ENCODE measurements around the gene KAZALD1. TPM values are rescaled to one million over a fixed set of nuclear protein-coding genes. Genes with fewer than 3 reads are reported as not detected.

KAZALD1 gene
- total and polyA plus RNA-seq, 2 donors (not counting 1 experiment from before 2014, with no cell fraction given), result 0.34 to 0.37 TPM

DNA sequence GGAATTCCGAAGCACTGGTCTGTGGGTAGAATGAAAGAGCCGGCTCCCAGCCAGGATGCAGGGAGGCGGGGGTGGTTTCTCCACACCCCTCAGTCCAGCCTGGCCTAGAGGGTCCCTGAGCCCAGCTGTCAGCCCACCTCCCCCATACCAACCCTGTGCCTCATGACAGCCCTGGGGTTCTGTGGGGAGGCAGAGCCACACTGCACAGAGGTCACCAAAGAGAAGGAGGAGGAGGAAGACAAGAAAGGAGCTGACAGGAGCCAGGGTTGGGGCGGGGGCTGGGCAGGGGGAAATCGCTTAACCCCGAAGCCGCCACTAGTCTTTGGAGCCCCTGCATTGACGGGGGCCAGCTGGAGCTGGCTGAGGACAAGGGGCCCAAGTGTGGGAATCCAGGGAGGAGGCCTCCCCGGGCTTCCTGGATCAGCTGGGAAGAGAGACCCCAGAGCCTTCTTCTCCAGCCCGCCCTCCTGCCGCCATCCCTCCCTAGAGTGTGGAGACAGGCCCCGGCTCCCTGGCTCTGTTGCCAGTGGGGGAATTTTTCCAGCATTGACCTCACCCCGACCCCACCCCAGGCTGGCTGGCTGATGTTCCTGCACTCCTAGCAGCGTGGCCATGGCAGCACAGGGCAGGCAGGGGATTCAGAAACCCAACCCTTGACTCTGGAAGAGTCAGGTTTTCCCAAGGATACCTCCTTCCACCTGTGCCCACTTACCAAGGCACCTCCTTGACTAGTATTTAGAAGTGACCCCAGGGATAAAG, 32.5 kb downstream of the KAZALD1 start:
- H3K4me1 Mint-ChIP-seq, result peaks cover 2% of the 10 kb centered on the region
- Histone ChIP-seq H3K27ac (ENCODE audit: low read length in 2 of 2) (no peak overlapping the region), H3K4me3 (ENCODE audit: control extremely low read depth in 1 of 5, extremely low read depth in 1 of 5, insufficient read depth in 1 of 5, low read depth in 2 of 5, low read length in 4 of 5) (no peak overlapping the region), H3K36me3 (replicated peaks in 1 of 2; ENCODE audit: control extremely low read depth in 1 of 2, control insufficient read depth in 1 of 2, extremely low read depth in 1 of 2, insufficient read depth in 2 of 2, low read length in 1 of 2) (no peaks in the 10 kb centered on the region), H4K20me1 (ENCODE audit: control insufficient read depth, insufficient read depth, low read length, poor library complexity, severe bottlenecking) (no peaks in the 10 kb centered on the region), H2AFZ (ENCODE audit: insufficient read depth, low read depth, low read length, poor library complexity, severe bottlenecking) (no peak overlapping the region), H3K4me1 (ENCODE audit: control insufficient read depth in 2 of 2, insufficient read depth in 2 of 2, low read length in 2 of 2) (no peaks in the 10 kb centered on the region), H3K27me3 (replicated peaks in 1 of 4; ENCODE audit: control extremely low read depth in 1 of 4, control insufficient read depth in 3 of 4, insufficient read depth in 4 of 4, low read length in 3 of 4) (peaks cover 0 to 82% (median 8%) of the 10 kb centered on the region in 4 experiments), H3K79me2 (ENCODE audit: control insufficient read depth, insufficient read depth, low read length) (no peaks in the 10 kb centered on the region), H3K9ac (ENCODE audit: low read length) (no peak overlapping the region), H3K9me3 (ENCODE audit: control extremely low read depth in 1 of 3, control insufficient read depth in 2 of 3, insufficient read depth in 1 of 3, low read length in 2 of 3) (peaks cover 0 to 7% (median 0%) of the 10 kb centered on the region in 3 donors), H3K4me2 (replicated peaks; ENCODE audit: low read depth, low read length, poor library complexity, severe bottlenecking) (no peak overlapping the region)
- WGBS (ENCODE audit: insufficient coverage), result 73% methylated on average over 10 of the region's 14 CpGs
- no peak for TF ChIP-seq EZH2 (IDR thresholded peaks at IDR 0.05; ENCODE audit: borderline replicate concordance, insufficient read depth, low read depth, low read length, poor library complexity, severe bottlenecking)
- TF ChIP-seq, protein P1, sequence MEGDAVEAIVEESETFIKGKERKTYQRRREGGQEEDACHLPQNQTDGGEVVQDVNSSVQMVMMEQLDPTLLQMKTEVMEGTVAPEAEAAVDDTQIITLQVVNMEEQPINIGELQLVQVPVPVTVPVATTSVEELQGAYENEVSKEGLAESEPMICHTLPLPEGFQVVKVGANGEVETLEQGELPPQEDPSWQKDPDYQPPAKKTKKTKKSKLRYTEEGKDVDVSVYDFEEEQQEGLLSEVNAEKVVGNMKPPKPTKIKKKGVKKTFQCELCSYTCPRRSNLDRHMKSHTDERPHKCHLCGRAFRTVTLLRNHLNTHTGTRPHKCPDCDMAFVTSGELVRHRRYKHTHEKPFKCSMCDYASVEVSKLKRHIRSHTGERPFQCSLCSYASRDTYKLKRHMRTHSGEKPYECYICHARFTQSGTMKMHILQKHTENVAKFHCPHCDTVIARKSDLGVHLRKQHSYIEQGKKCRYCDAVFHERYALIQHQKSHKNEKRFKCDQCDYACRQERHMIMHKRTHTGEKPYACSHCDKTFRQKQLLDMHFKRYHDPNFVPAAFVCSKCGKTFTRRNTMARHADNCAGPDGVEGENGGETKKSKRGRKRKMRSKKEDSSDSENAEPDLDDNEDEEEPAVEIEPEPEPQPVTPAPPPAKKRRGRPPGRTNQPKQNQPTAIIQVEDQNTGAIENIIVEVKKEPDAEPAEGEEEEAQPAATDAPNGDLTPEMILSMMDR (IDR thresholded peaks at IDR 0.05), result no peak
- CTCF ChIA-PET, result interaction anchor here (1.3 to 13.9 kb wide), 9 partner anchors 8 to 53 kb away, joined by 4 to 347 read pairs (median 15); no protein-coding TSS in a partner anchor
- no peak overlapping the region for H3K27ac Mint-ChIP-seq
- DNase-seq (no peak), ATAC-seq (ENCODE audit: low read depth) (no peak)
- H3K4me3 Mint-ChIP-seq, result no peak overlapping the region
- POLR2A ChIA-PET, result no interaction called here
- no peaks in the 10 kb centered on the region for H3K9me3 Mint-ChIP-seq (ENCODE audit: insufficient read depth)
- intact Hi-C loops (cut with micrococcal nuclease), result no loop called here
- H3K27me3 Mint-ChIP-seq, result peaks cover 58% of the 10 kb centered on the region

DNA sequence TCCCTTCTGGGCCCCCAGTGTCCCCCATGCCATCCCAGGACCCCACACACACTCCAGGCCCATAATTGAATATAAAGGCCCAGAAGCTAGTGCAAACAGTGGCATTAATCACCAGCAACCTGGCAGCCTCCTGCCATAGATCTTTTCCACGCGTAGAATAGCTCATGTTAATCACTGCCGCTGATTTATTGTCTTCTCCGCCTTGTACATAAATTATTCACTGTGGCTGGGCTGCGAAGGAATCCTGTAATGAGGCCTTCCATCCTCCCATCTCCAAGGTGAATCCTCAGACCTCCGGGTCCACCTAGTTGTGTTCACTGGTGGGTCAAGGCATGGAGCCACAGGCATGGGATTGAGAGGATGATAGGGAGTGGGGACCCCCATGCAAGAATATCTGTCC, 33.2 kb downstream of the KAZALD1 start:
- Histone ChIP-seq H2AFZ (ENCODE audit: insufficient read depth, low read depth, low read length, poor library complexity, severe bottlenecking) (no peak overlapping the region), H3K27ac (ENCODE audit: low read length in 2 of 2) (no peak overlapping the region), H3K4me2 (replicated peaks; ENCODE audit: low read depth, low read length, poor library complexity, severe bottlenecking) (no peak overlapping the region), H3K9me3 (ENCODE audit: control extremely low read depth in 1 of 3, control insufficient read depth in 2 of 3, insufficient read depth in 1 of 3, low read length in 2 of 3) (peaks cover 0 to 12% (median 0%) of the 10 kb centered on the region in 3 donors), H3K9ac (ENCODE audit: low read length) (no peak overlapping the region), H3K4me1 (ENCODE audit: control insufficient read depth in 2 of 2, insufficient read depth in 2 of 2, low read length in 2 of 2) (no peaks in the 10 kb centered on the region), H4K20me1 (ENCODE audit: control insufficient read depth, insufficient read depth, low read length, poor library complexity, severe bottlenecking) (no peaks in the 10 kb centered on the region), H3K27me3 (replicated peaks in 1 of 4; ENCODE audit: control extremely low read depth in 1 of 4, control insufficient read depth in 3 of 4, insufficient read depth in 4 of 4, low read length in 3 of 4) (peaks cover 0 to 81% (median 9%) of the 10 kb centered on the region in 4 experiments), H3K36me3 (replicated peaks in 1 of 2; ENCODE audit: control extremely low read depth in 1 of 2, control insufficient read depth in 1 of 2, extremely low read depth in 1 of 2, insufficient read depth in 2 of 2, low read length in 1 of 2) (no peaks in the 10 kb centered on the region), H3K79me2 (ENCODE audit: control insufficient read depth, insufficient read depth, low read length) (no peaks in the 10 kb centered on the region), H3K4me3 (ENCODE audit: control extremely low read depth in 1 of 5, extremely low read depth in 1 of 5, insufficient read depth in 1 of 5, low read depth in 2 of 5, low read length in 4 of 5) (no peak overlapping the region)
- 70% methylated on average over 4 of the region's 6 CpGs for WGBS (ENCODE audit: insufficient coverage)
- Mint-ChIP-seq H3K4me1 (peaks cover 2% of the 10 kb centered on the region), H3K27me3 (peaks cover 63% of the 10 kb centered on the region), H3K9me3 (ENCODE audit: insufficient read depth) (no peaks in the 10 kb centered on the region), H3K4me3 (no peak overlapping the region), H3K27ac (no peak overlapping the region)
- ChIA-PET POLR2A (interaction anchor here (0.6 kb wide), 1 partner anchor 684 kb away, joined by 3 read pairs; no protein-coding TSS in a partner anchor), CTCF (interaction anchor here (0.8 to 13.9 kb wide), 18 partner anchors 10 to 155 kb away, joined by 3 to 347 read pairs (median 5); partner anchors contain the start of genes PDZD7 and SFXN3)
- no peak for ATAC-seq (ENCODE audit: low read depth)
- TF ChIP-seq EZH2 (IDR thresholded peaks at IDR 0.05; ENCODE audit: borderline replicate concordance, insufficient read depth, low read depth, low read length, poor library complexity, severe bottlenecking), result no peak
- TF ChIP-seq, protein P1 (IDR thresholded peaks at IDR 0.05), result no peak
- no peak for DNase-seq
- intact Hi-C loops (cut with micrococcal nuclease), result loop anchor here (1.0 to 5.0 kb wide), 2 partner anchors 47 to 477 kb away; no protein-coding TSS in a partner anchor

All from B cell (primary cell).